ENCODE measurements around the gene FBXL12. TPM values are rescaled to one million over a fixed set of nuclear protein-coding genes. Genes with fewer than 3 reads are reported as not detected.
"Not testable (repeated sequence)": the region's sequence is repeated elsewhere in the genome, so short reads cannot be mapped to it uniquely, and the experiment has no call there.

FBXL12 gene
- total RNA-seq, 2 experiments from 2014 or later: 26.4 to 29.0 TPM

DNA sequence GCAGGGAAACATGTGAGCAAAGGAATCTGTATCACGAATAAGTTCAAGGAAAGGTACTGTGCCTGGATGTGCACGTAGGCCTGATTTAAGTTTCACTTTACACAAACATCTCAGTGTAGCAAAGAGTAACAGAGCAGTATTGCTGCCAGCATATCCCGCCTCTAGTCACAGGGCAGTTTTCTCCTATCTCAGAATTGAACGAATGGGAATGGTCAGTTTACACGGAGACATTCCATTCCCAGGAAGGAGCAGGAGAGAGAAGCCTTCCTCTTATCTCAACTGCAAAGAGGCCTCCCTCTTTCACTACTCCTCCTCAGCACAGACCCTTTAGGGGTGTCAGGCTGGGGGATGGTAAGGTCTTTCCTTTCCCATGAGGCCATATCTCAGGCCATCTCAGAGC lies 29.3 kb downstream of the FBXL12 start:
- POLR2A ChIA-PET: not testable (repeated sequence)

DNA sequence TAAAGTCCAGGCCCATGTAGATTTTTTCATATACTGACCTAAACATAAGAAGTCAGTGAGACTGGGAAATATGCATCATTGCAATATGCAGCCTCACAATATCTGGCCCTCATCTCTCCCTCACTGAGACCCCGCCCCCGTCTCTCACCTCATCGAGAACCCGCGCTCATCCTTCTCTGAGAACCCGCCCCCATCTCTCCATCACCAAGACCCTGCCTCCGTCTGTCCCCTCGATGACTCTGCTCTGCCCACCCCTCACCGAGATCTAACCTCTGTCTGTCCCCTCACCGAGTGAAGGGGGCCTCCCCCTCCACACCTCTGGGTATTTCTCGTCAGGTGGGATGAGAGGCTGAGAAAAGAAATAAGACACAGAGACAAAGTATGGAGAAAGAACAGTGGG lies 29.8 kb downstream of the FBXL12 start:
- no peak overlapping the region for H3K4me3 Mint-ChIP-seq
- no peaks in the 10 kb centered on the region for H3K27me3 Mint-ChIP-seq (ENCODE audit: low read depth)
- no peak overlapping the region for H3K27ac Mint-ChIP-seq
- peaks cover 40% of the 10 kb centered on the region for H3K4me1 Mint-ChIP-seq (ENCODE audit: low read depth)
- H3K36me3 Mint-ChIP-seq (ENCODE audit: low read depth): peaks cover 5% of the 10 kb centered on the region
- no peak for ATAC-seq
- CTCF ChIA-PET: interaction anchor here (2.6 kb wide), 1 partner anchor 163 kb away, joined by 12 read pairs; no protein-coding TSS in a partner anchor
- no peak for DNase-seq
- POLR2A ChIA-PET: interaction anchor here (1.0 to 1.1 kb wide), 2 partner anchors 21 to 168 kb away, joined by 5 read pairs; partner anchors contain the start of genes ZNF561 and ZNF846
- H3K9me3 Mint-ChIP-seq (ENCODE audit: insufficient read depth): no peaks in the 10 kb centered on the region

More for the DNA sequence above, 29.3 kb downstream of the FBXL12 start:
- CTCF ChIA-PET; ATAC-seq; H3K9me3 Mint-ChIP-seq (ENCODE audit: insufficient read depth); H3K27ac Mint-ChIP-seq; H3K36me3 Mint-ChIP-seq (ENCODE audit: low read depth); DNase-seq; H3K27me3 Mint-ChIP-seq (ENCODE audit: low read depth); H3K4me3 Mint-ChIP-seq: not testable (repeated sequence)
- H3K4me1 Mint-ChIP-seq (ENCODE audit: low read depth): peaks cover 35% of the 10 kb centered on the region

DNA sequence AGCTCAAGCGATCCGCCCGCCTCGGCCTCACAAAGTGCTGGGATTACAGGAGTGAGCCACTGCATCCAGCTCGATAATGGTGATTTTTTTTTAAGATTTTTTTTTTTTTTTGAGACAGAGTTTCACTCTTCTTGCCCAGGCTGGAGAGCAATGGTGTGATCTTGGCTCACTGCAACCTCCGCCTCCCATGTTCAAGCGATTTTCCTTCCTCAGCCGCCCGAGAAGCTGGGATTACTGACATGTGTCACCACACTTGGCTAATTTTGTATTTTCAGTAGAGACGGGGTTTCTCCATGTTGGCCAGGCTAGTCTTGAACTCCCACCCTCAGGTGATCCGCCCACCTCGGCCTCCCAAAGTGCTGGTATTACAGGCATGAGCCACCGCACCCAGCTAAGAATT lies 30.3 kb downstream of the FBXL12 start:
- ChIA-PET CTCF (interaction anchor here (2.6 kb wide), 1 partner anchor 163 kb away, joined by 12 read pairs; no protein-coding TSS in a partner anchor), POLR2A (interaction anchor here (0.8 to 1.1 kb wide), 3 partner anchors 20 to 167 kb away, joined by 4 to 5 read pairs (median 5); partner anchors contain the start of genes ZNF561 and ZNF846)
- H3K36me3 Mint-ChIP-seq (ENCODE audit: low read depth); H3K4me3 Mint-ChIP-seq; H3K9me3 Mint-ChIP-seq (ENCODE audit: insufficient read depth); DNase-seq; H3K27me3 Mint-ChIP-seq (ENCODE audit: low read depth); ATAC-seq; H3K27ac Mint-ChIP-seq: not testable (repeated sequence)
- peaks cover 42% of the 10 kb centered on the region for H3K4me1 Mint-ChIP-seq (ENCODE audit: low read depth)

DNA sequence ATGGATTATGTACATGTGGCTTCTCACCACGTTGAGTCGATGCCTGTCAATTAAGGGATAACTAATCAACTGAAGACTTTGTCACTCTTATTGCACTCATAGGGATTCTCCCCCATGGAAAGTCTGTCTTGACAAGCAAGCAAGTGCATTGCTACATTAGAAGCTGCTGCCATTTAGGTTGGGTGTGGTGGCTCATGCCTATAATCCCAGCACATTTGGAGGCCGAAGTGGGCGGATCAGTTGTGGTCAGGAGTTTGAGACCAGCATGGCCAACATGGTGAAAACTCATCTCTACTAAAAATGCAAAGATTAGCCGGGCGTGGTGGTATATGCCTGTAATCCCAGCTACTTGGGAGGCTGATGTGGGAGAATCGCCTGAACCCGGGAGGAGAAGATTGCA lies 32.1 kb downstream of the FBXL12 start:
- DNase-seq (no peak), ATAC-seq (no peak)
- Mint-ChIP-seq H3K27me3 (ENCODE audit: low read depth) (no peaks in the 10 kb centered on the region), H3K36me3 (ENCODE audit: low read depth) (peaks cover 4% of the 10 kb centered on the region), H3K4me1 (ENCODE audit: low read depth) (peaks cover 41% of the 10 kb centered on the region), H3K4me3 (peak overlapping the region; percentile 69), H3K9me3 (ENCODE audit: insufficient read depth) (no peaks in the 10 kb centered on the region), H3K27ac (peak overlapping the region; percentile 99)
- ChIA-PET POLR2A (interaction anchor here (0.9 kb wide), 1 partner anchor 18 kb away, joined by 3 read pairs; no protein-coding TSS in a partner anchor), CTCF (interaction anchor here (2.6 kb wide), 1 partner anchor 161 kb away, joined by 12 read pairs; no protein-coding TSS in a partner anchor)

DNA sequence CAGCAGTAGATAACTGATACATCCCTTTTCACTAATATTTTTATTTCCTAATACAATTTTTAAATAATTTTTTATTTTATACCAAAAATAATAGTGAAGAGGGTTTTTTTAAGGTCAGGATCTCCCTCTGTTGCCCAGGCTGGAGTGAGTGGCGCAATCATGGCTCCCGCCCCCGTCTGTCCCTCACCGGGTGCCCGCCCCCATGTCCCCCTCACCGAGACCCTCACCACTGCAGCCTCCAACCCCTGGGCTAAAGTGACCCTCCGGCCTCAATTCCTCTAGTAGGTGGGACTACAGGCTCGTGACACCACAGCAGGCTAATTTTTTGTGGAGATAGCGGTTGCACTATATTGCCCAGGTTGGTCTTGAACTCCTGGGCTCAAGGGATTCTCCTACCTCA lies 32.5 kb downstream of the FBXL12 start:
- ChIA-PET POLR2A (no interaction called here), CTCF (interaction anchor here (2.6 kb wide), 1 partner anchor 160 kb away, joined by 12 read pairs; no protein-coding TSS in a partner anchor)
- no peak for ATAC-seq
- Mint-ChIP-seq H3K27me3 (ENCODE audit: low read depth) (no peaks in the 10 kb centered on the region), H3K4me1 (ENCODE audit: low read depth) (peaks cover 39% of the 10 kb centered on the region), H3K36me3 (ENCODE audit: low read depth) (peaks cover 4% of the 10 kb centered on the region), H3K9me3 (ENCODE audit: insufficient read depth) (no peaks in the 10 kb centered on the region), H3K27ac (peak overlapping the region; percentile 99), H3K4me3 (peak overlapping the region; percentile 92)
- no peak for DNase-seq

DNA sequence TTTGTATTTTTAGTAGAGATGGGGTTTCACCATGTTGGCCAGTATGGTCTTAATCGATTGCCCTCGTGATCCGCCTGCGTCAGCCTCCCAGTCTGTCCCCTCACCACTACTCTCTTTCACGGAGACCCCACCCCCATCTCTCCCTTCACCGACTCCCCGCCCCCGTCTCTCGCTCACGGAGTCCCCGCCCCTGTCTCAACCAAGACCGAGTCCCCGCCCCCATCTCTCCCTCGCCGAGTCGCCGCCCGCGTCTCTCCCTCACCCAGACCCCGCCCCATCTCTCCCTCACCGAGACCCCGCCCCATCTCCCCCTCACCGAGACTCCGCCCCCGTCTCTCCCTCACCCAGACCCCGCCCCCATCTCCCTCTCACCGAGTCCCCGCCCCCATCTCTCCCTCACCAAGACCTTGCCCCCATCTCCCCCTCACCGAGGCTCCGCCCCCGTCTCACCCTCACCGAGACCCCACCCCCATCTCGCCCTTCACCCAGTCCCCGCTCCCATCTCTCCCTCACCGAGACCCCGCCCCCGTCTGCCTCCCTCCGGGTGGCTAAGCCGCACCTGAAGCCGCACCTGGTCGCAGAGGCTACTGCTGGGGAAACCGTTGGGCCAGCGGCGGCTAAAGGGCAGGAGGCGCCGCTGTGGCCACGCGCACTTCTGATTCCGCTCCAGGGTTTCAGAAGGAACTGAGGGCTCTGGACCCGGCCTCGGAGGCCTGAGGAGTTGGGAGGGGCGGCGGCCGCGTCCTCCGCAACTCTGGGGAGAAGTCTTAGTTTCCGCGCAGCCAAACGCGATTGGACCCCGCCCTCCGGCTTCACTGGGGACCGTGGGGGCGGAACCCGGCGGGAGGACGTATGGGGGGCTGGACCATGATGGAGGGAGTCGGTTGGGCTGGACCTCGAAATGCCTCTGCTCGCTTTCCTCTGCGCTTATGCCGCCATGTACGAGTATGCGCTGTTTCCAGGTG lies 33.2 kb downstream of the FBXL12 start:
- Mint-ChIP-seq H3K9me3 (ENCODE audit: insufficient read depth) (no peaks in the 10 kb centered on the region), H3K4me3 (peak overlapping the region; percentile 92), H3K27me3 (ENCODE audit: low read depth) (no peaks in the 10 kb centered on the region), H3K4me1 (ENCODE audit: low read depth) (peaks cover 37% of the 10 kb centered on the region), H3K36me3 (ENCODE audit: low read depth) (peaks cover 7% of the 10 kb centered on the region), H3K27ac (peak overlapping the region; percentile 99)
- CTCF ChIA-PET: no interaction called here
- POLR2A ChIA-PET: interaction anchor here (1.3 kb wide), 1 partner anchor 17 kb away, joined by 5 read pairs; the partner anchor contains the start of gene ZNF846
- peak; percentile 88 for ATAC-seq
- peak; percentile 99 for DNase-seq

DNA sequence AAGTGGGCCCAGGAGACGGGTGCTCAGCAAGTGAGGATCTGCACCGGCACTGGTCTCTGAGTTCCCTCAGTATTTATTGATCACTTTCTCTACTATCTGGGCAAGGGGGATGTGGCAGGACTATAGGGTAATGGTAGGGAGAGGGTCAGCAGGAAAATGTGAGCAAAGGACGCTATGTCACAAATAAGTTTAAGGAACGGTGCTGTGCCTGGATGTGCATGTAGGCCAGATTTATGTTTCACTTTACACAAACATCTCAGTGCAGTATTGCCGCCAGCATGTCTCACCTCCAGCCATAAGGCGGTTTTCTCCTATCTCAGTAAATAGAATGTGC lies 34.7 kb downstream of the FBXL12 start:
- H3K27me3 Mint-ChIP-seq (ENCODE audit: low read depth); H3K9me3 Mint-ChIP-seq (ENCODE audit: insufficient read depth); CTCF ChIA-PET; H3K36me3 Mint-ChIP-seq (ENCODE audit: low read depth); ATAC-seq; DNase-seq; POLR2A ChIA-PET: not testable (repeated sequence)
- Mint-ChIP-seq H3K4me3 (peak overlapping the region; percentile 92), H3K4me1 (ENCODE audit: low read depth) (peaks cover 30% of the 10 kb centered on the region), H3K27ac (peak overlapping the region; percentile 99)

DNA sequence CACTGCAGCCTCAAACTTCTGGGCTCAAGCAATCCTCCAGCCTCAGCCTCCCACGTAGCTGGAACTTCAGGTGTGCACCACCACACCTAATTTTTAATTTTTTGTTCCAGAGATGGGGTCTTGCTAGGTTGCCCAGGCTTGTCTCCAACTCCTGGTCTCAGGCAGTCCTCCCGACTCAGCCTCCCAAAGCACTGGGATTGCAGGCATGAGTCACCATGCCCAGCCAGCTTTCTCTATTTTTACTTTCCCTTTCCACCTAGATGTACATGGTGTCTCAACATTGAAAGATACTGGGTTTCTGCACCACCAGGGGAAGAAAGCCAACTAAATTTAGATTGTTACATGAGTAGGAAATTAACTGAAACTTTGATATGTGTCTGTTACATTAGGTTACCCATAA lies 36.5 kb downstream of the FBXL12 start:
- DNase-seq: no peak
- Mint-ChIP-seq H3K4me1 (ENCODE audit: low read depth) (peaks cover 30% of the 10 kb centered on the region), H3K9me3 (ENCODE audit: insufficient read depth) (peaks cover 9% of the 10 kb centered on the region), H3K4me3 (no peak overlapping the region), H3K27ac (no peak overlapping the region), H3K36me3 (ENCODE audit: low read depth) (peaks cover 13% of the 10 kb centered on the region), H3K27me3 (ENCODE audit: low read depth) (no peaks in the 10 kb centered on the region)
- ChIA-PET POLR2A (no interaction called here), CTCF (no interaction called here)
- ATAC-seq: no peak

DNA sequence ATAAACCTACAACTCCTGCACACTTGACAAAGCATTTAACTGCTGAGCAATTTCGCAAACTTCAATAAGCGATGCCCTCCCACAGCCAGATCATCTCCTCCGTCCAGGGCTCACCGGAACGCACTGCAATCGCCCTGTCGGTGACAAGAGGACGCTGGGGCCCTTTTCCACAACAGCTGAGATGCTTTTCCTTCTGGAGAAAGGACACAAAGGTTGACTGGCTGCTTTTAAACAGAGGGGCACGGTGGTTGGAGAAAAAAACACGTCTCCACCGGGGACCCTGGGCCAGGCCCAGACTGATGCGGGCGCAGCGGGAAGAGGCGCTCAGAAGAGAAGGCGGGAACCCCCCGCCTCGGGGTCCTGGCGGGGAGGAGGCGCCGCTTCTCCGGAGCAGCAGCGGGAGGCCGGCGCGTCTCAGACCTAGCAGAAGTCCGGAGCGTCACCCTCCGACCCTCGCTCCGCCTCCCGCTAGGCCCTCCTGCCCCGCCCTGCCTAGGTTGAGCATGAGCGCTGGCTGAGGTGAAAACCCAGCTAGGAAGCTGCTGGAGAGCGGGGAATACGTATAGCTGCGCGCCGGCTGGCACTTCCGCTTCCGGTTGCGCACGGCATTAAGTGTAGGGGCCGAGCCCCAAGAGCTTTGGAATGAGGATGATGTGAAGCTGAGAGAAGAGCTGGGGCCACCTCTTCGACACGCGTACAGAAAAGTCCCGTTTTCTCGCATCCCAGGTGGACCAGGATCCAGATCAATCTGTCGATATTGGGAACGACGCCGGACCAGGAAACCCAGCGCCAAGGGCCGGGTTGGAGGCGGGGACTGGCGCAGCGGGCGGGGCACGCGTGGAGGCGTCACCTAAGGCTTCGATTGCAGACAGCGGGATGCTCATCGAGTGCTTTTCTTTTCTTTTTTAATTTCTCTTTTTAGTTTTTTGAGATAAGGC lies 50.4 kb downstream of the FBXL12 start, which contains the start of gene ZNF846:
Gene ZNF846, minus strand, starts transcription at position 564 of the 938 bp plus-strand sequence. CDS start 3,788 bp downstream, outside the sequence.
- CTCF ChIA-PET: interaction anchor here (0.9 to 1.7 kb wide), 3 partner anchors 27 to 184 kb away, joined by 3 to 6 read pairs (median 4); partner anchors contain the start of genes PIN1 and ZNF121
- peaks cover 3% of the 10 kb centered on the region for H3K9me3 Mint-ChIP-seq (ENCODE audit: insufficient read depth)
- H3K4me3 Mint-ChIP-seq: peak within 1 kb of the TSS; percentile 89
- peaks cover 8% of the 10 kb centered on the region for H3K4me1 Mint-ChIP-seq (ENCODE audit: low read depth)
- peak within 1 kb of the TSS; percentile 98 for H3K27ac Mint-ChIP-seq
- POLR2A ChIA-PET: interaction anchor here (0.6 to 2.0 kb wide), 15 partner anchors 8 to 333 kb away, joined by 3 to 9 read pairs (median 4); partner anchors contain the start of genes FBXL12, UBL5, ZNF121 and ZNF266
- peak; percentile 97 for ATAC-seq
- DNase-seq: peak; percentile 95
- no peaks in the 10 kb centered on the region for H3K27me3 Mint-ChIP-seq (ENCODE audit: low read depth)
- peaks cover 32% of the 10 kb centered on the region for H3K36me3 Mint-ChIP-seq (ENCODE audit: low read depth)

Data from activated CD8-positive, alpha-beta T cell treated with anti-CD3 and anti-CD28 coated beads, Interleukin-2, amount 10 ng/mL, durations not matched to agents 7 days and 5 days (primary cell).